GM19099 (cell line): ENCODE measurements around the gene FAM217B.

Experiments used
- POLR2A ChIP-seq: IDR thresholded peaks from 3 replicates; pipeline ENCODE4 v1.6.1; 2011; ENCODE audit warnings: low read depth; ENCODE audit not compliant: insufficient read length; ENCODE audit errors: extremely low read depth

The FAM217B gene

GRCh38 chr20:59948828-59949720 lies 8.9 kb downstream of the FAM217B start:
- no peak for TF ChIP-seq POLR2A

GRCh38 chr20:59949911-59950310 lies 9.7 kb downstream of the FAM217B start:
- no peak for TF ChIP-seq POLR2A

GRCh38 chr20:59954718-59955117 lies 14.5 kb downstream of the FAM217B start:
- TF ChIP-seq POLR2A = no peak

GRCh38 chr20:59955131-59955796 lies 15.1 kb downstream of the FAM217B start:
- no peak for TF ChIP-seq POLR2A

- no peak for TF ChIP-seq POLR2A
These were observed 17.9 kb downstream of the FAM217B start, which contains the start of gene CDH26 for GRCh38 chr20:59958123-59958522. Gene CDH26, plus strand, starts transcription at chr20:59958423. Its CDS starts 304 bp downstream, at chr20:59958727.

- TF ChIP-seq POLR2A = no peak
These were observed 18.4 kb downstream of the FAM217B start for GRCh38 chr20:59958626-59959025.

GRCh38 chr20:59961423-59961822 lies 21.2 kb downstream of the FAM217B start:
- TF ChIP-seq POLR2A = no peak

- no peak for TF ChIP-seq POLR2A
These were observed 22.0 kb downstream of the FAM217B start for GRCh38 chr20:59962155-59962554.

GRCh38 chr20:59966428-59966827 lies 26.2 kb downstream of the FAM217B start:
- no peak for TF ChIP-seq POLR2A

- TF ChIP-seq POLR2A = no peak
These were observed 31.2 kb downstream of the FAM217B start for GRCh38 chr20:59971428-59971827.

- TF ChIP-seq POLR2A = no peak
These were observed 32.0 kb downstream of the FAM217B start for GRCh38 chr20:59972037-59972801.

- TF ChIP-seq POLR2A = no peak
These were observed 36.1 kb downstream of the FAM217B start for GRCh38 chr20:59976156-59976782.

- TF ChIP-seq POLR2A = no peak
These were observed 36.9 kb downstream of the FAM217B start for GRCh38 chr20:59977086-59977485.

- TF ChIP-seq POLR2A = no peak
These were observed 42.9 kb downstream of the FAM217B start for GRCh38 chr20:59983076-59983475.

- TF ChIP-seq POLR2A = no peak
These were observed 44.4 kb downstream of the FAM217B start for GRCh38 chr20:59984541-59984940.
